Stimulated activated CD4-positive, alpha-beta T cell treated with anti-CD3 and anti-CD28 coated beads, Interleukin-4, amount 100 ng/mL, for 4 hours (primary cell): ENCODE measurements around the gene CHST3.

Source experiments
- DNase-seq, 2 experiments: peaks; one replicate each; pipeline ENCODE4 v3.0.0-alpha.2; 2020

Gene CHST3

GRCh38 chr10:72035252-72035887 is 71.2 kb downstream of the CHST3 start:
- DNase-seq: no peak

- DNase-seq: no peak
Observed at GRCh38 chr10:72037266-72037665, 73.1 kb downstream of the CHST3 start.

- DNase-seq: no peak
Observed at GRCh38 chr10:72037811-72038210, 73.6 kb downstream of the CHST3 start.

GRCh38 chr10:72038458-72039001 is 74.3 kb downstream of the CHST3 start:
- DNase-seq: no peak

GRCh38 chr10:72039377-72039776 is 75.2 kb downstream of the CHST3 start:
- no peak for DNase-seq

GRCh38 chr10:72041491-72041890 is 77.3 kb downstream of the CHST3 start:
- DNase-seq: no peak

GRCh38 chr10:72043016-72043834 is 79.0 kb downstream of the CHST3 start:
- no peak for DNase-seq

GRCh38 chr10:72044417-72045041 is 80.3 kb downstream of the CHST3 start:
- no peak for DNase-seq

GRCh38 chr10:72045586-72045985 is 81.4 kb downstream of the CHST3 start:
- DNase-seq: no peak

- DNase-seq: peak; percentile 84
Observed at GRCh38 chr10:72048450-72049124, 84.4 kb downstream of the CHST3 start.

GRCh38 chr10:72049472-72049871 is 85.3 kb downstream of the CHST3 start:
- DNase-seq: no peak

- no peak for DNase-seq
Observed at GRCh38 chr10:72049969-72050781, 86.0 kb downstream of the CHST3 start.

- DNase-seq: no peak
Observed at GRCh38 chr10:72050873-72051272, 86.7 kb downstream of the CHST3 start.

GRCh38 chr10:72053690-72054089 is 89.5 kb downstream of the CHST3 start:
- DNase-seq: no peak

GRCh38 chr10:72056113-72056512 is 91.9 kb downstream of the CHST3 start:
- no peak for DNase-seq

GRCh38 chr10:72056932-72057751 is 92.9 kb downstream of the CHST3 start:
- no peak for DNase-seq

- DNase-seq: no peak
Observed at GRCh38 chr10:72058347-72058898, 94.2 kb downstream of the CHST3 start.

GRCh38 chr10:72058989-72059842 is 95.0 kb downstream of the CHST3 start:
- peak; percentile 24 to 61 for DNase-seq

GRCh38 chr10:72059843-72060822 is 95.9 kb downstream of the CHST3 start:
- no peak for DNase-seq
